ENCODE measurements around the gene CREB3L2. TPM values are rescaled to one million over a fixed set of nuclear protein-coding genes. Genes with fewer than 3 reads are reported as not detected.

The CREB3L2 gene
- total RNA-seq, 1 experiment from 2014 or later, result 39.9 TPM

DNA sequence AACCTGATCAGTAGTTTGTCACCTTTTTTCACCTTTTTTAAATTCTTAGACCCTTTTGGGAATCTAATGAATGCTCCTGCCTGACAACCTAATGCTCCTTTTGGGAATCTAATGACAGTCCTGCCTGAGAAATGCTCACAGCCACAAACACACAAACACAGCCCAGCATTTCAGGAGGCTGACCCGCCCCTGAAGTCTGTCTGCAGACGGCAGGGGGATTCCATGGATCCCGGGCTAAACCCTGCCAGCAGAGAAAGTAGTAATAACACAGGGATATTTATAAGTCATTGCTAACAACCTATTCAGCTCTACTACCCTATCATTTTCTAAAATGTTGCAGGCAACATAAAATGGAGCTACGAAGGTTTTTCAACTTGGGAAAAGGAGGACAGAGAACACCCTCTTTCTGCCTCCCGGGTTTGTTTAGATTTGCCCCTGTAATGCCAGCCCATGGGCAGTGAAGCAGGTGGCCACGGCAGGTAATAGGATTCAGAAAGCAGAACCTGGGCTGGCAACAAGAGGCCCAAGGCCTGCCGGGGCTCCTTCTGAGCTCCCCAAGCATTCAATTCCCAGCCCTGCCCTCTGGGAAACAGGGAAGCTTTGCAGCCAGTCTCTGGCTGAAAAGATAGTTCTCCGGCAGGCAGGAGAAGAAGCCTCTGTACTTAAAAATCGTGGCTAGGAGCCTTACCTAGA lies 65.2 kb downstream of the CREB3L2 start:
- no TSS peak for BruUV-seq (replicated peaks)
- H3K36me3 Mint-ChIP-seq (ENCODE audit: insufficient read depth, unreplicated experiment), result no peaks in the 10 kb centered on the region
- no peak overlapping the region for H3K4me3 Mint-ChIP-seq (ENCODE audit: low read depth, unreplicated experiment)
- CTCF ChIA-PET, result interaction anchor here (0.6 kb wide), 1 partner anchor 728 kb away, joined by 6 read pairs; no protein-coding TSS in a partner anchor
- intact Hi-C loops (cut with micrococcal nuclease; ENCODE audit: unreplicated experiment), result no loop called here
- H3K4me1 Mint-ChIP-seq (ENCODE audit: low read depth, unreplicated experiment), result peaks cover 60% of the 10 kb centered on the region
- H3K27me3 Mint-ChIP-seq (ENCODE audit: unreplicated experiment), result no peaks in the 10 kb centered on the region
- H3K27ac Mint-ChIP-seq (ENCODE audit: unreplicated experiment), result no peak overlapping the region
- H3K9me3 Mint-ChIP-seq (ENCODE audit: low read depth, unreplicated experiment), result no peaks in the 10 kb centered on the region
- DNase-seq, result no peak
- TF ChIP-seq, protein P1, sequence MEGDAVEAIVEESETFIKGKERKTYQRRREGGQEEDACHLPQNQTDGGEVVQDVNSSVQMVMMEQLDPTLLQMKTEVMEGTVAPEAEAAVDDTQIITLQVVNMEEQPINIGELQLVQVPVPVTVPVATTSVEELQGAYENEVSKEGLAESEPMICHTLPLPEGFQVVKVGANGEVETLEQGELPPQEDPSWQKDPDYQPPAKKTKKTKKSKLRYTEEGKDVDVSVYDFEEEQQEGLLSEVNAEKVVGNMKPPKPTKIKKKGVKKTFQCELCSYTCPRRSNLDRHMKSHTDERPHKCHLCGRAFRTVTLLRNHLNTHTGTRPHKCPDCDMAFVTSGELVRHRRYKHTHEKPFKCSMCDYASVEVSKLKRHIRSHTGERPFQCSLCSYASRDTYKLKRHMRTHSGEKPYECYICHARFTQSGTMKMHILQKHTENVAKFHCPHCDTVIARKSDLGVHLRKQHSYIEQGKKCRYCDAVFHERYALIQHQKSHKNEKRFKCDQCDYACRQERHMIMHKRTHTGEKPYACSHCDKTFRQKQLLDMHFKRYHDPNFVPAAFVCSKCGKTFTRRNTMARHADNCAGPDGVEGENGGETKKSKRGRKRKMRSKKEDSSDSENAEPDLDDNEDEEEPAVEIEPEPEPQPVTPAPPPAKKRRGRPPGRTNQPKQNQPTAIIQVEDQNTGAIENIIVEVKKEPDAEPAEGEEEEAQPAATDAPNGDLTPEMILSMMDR (IDR thresholded peaks at IDR 0.05; ENCODE audit: unreplicated experiment), result no peak

DNA sequence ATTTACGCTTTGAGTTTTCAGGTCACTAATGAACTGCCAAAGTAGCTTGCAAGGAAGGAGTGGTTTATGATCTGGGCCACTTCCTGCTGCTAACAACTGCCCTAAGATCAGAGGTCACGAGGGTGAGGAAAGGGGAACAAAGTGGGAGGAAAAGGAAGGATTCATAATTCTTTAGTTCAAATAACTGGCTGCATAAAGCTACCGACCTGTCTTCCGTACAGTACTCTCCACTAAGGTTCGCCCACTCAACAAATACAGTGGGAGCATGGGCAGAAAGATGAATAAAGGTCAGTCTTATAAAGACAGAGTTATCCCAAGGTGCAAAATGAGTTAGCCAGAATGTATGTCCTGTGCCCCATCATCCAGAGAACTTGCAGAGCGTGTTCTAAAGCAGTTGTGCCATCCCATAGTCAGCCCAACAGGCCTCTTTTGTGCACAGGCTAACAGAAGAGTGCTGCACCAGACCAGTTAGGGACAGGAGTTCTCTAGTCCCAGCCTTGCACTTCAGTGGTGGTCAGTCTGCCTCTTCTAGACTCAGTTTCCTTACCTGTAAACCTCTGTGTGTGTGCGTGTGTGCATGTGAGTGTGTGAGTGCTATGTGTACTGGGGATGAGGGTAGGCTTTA lies 65.9 kb downstream of the CREB3L2 start:
- Mint-ChIP-seq H3K4me3 (ENCODE audit: low read depth, unreplicated experiment) (no peak overlapping the region), H3K9me3 (ENCODE audit: low read depth, unreplicated experiment) (no peaks in the 10 kb centered on the region), H3K4me1 (ENCODE audit: low read depth, unreplicated experiment) (peaks cover 56% of the 10 kb centered on the region), H3K27ac (ENCODE audit: unreplicated experiment) (no peak overlapping the region), H3K27me3 (ENCODE audit: unreplicated experiment) (no peaks in the 10 kb centered on the region), H3K36me3 (ENCODE audit: insufficient read depth, unreplicated experiment) (no peaks in the 10 kb centered on the region)
- intact Hi-C loops (cut with micrococcal nuclease; ENCODE audit: unreplicated experiment), result no loop called here
- TF ChIP-seq, protein P1 (IDR thresholded peaks at IDR 0.05; ENCODE audit: unreplicated experiment), result no peak
- CTCF ChIA-PET, result no interaction called here
- no TSS peak for BruUV-seq (replicated peaks)
- no peak for DNase-seq

DNA sequence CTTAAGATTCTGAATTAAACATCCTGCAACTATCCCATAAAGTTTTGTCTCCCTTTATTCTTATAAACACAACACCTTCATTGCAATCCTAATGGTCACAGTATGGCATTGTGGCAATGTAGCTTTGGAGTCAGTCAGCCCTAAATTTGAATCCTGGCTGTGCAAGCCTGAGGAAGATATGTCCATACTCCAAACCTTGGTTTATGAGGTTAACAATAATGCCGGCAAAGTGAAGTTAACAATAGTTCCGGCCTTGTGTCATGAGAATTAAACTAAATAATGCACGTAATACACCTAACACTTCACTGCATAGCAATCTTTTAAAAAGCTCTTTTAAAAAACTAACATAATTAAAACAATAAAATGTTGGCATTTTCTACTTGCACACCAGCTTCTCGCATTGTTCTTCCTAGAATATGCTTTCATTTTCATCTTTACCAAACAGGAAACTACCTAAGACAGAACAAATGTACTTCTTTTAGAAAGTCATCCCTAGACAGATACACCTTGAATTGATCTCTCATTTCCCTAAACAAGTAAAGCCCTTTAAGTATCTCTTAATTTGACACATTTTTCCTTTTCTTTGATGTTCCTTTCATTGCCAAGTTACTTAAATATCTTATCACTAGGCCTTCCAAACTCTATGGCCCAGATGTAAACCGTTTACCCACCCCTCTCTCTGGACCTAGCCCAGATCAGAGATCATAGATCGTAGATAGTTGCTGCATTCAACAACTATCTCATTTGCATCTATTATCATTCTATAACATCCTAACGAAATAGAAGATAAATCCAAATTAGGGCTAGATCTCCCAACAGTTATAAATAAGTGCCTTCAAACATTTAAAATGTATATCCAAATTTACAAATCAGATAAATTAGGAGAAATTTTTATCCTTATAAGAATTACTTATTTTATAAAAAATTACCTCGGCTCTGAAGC lies 66.7 kb downstream of the CREB3L2 start:
- CTCF ChIA-PET, result no interaction called here
- intact Hi-C loops (cut with micrococcal nuclease; ENCODE audit: unreplicated experiment), result no loop called here
- TF ChIP-seq, protein P1 (IDR thresholded peaks at IDR 0.05; ENCODE audit: unreplicated experiment), result no peak
- H3K27me3 Mint-ChIP-seq (ENCODE audit: unreplicated experiment), result no peaks in the 10 kb centered on the region
- H3K9me3 Mint-ChIP-seq (ENCODE audit: low read depth, unreplicated experiment), result no peaks in the 10 kb centered on the region
- peaks cover 55% of the 10 kb centered on the region for H3K4me1 Mint-ChIP-seq (ENCODE audit: low read depth, unreplicated experiment)
- DNase-seq, result no peak
- BruUV-seq (replicated peaks), result no TSS peak
- no peak overlapping the region for H3K4me3 Mint-ChIP-seq (ENCODE audit: low read depth, unreplicated experiment)
- no peaks in the 10 kb centered on the region for H3K36me3 Mint-ChIP-seq (ENCODE audit: insufficient read depth, unreplicated experiment)
- no peak overlapping the region for H3K27ac Mint-ChIP-seq (ENCODE audit: unreplicated experiment)

DNA sequence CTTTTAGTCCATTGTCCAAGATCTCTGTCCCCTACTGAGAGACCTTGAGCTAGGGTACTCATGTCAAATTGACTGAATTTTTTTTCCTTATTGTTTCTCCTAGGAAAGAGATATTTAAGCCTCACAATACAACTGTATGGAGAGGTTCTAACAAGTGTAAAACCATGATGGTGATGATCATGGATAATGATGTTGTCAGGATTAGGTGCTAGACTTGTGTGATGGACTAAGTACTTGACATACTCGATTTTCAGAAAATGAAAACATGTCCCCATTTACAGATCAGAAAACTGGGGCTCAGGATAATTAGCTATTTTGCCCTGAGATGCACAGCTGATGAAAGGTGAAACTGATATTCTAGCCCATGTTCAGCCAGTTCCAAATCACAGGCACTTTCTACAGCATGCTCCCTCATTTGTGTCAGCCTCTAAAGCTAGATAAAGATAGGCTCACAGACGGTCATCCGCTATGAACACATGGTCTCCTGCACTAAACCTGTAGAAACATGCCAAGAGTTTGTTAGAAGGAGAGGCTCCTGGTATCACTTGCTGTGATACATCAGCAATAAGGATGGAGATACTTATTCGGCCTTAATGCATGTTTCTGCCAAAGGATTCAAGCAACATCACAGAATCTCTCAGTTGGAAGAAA lies 67.6 kb downstream of the CREB3L2 start:
- intact Hi-C loops (cut with micrococcal nuclease; ENCODE audit: unreplicated experiment), result no loop called here
- DNase-seq, result no peak
- TF ChIP-seq, protein P1 (IDR thresholded peaks at IDR 0.05; ENCODE audit: unreplicated experiment), result no peak
- Mint-ChIP-seq H3K4me1 (ENCODE audit: low read depth, unreplicated experiment) (peaks cover 49% of the 10 kb centered on the region), H3K4me3 (ENCODE audit: low read depth, unreplicated experiment) (no peak overlapping the region), H3K9me3 (ENCODE audit: low read depth, unreplicated experiment) (no peaks in the 10 kb centered on the region), H3K27ac (ENCODE audit: unreplicated experiment) (no peak overlapping the region), H3K36me3 (ENCODE audit: insufficient read depth, unreplicated experiment) (no peaks in the 10 kb centered on the region), H3K27me3 (ENCODE audit: unreplicated experiment) (no peaks in the 10 kb centered on the region)
- CTCF ChIA-PET, result no interaction called here
- no TSS peak for BruUV-seq (replicated peaks)
